HuH-7.5 (cell line): ENCODE data around the gene LENG1.

ENCODE experiments used
- DNase-seq: peaks from one replicate; pipeline ENCODE4 v3.0.0; 2011; ENCODE audit warnings: low spot score

Gene LENG1

DNA sequence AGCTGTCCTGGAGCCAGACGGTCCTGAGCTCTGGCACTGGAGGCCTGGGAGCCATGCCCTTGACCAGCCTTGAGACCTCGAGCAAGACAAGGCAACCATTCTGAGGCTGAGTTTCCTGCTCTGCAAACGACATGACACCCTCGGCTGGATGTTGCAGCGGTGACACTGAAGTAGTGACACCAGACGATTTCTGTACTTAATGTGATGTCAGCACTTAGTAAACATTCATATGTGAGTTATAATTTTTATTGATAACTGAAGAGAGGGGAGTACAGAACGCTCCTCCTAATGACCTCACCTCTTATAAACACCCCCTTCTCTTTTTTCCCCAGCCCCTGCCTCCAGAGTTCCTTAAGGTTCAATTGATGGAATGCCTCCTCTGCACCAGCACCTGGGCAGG lies 51.0 kb downstream of the LENG1 start:
- no peak for DNase-seq

DNA sequence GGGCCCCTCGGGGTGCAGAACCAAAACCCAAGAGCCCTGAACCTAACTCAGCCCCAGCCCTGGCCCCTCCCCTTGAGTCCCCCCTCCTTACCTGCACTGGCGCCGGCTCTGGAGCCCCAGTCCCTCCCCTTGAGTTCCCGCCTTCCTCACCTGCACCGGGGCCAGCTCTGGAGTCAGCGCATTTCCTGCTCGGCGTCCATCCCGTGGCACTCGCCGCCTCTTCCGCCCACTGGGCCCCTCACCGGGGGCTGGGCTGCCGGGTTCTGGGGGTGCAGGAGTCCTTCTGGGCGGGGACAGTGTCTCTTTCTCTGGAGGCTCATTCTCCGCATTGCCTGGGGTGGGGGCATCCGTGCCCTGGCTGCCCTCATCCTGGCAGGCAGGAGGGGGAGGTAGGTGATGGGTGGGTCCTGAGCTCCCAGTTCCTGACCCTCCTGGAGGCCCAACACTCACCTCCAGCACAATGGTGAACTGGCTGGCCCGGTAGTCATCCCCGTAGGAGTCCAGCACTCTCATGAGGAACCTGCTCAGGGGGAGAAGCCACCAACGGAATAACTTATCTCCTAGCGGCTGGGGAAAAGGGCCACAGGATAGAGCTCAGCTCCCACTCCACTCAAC lies 51.5 kb downstream of the LENG1 start:
- no peak for DNase-seq

DNA sequence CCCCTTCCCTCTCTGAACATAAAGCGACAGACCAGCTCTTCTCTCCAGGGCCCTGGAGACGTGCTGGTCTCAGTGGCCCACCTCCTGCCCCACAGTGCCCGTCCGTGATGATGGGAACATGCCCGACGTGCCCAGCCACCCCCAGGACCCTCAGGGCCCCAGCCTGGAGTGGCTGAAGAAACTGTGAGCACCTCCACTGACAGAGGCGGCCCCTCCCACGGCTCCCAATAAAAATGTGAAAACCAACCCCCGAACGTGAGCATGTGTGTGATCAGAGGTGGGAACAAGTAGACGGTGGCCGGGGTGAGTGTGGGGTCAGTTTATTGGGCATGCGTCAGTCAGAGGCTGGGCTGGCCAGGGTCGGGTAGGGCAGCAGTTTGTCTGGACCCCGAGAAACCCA lies 52.8 kb downstream of the LENG1 start:
- no peak for DNase-seq

DNA sequence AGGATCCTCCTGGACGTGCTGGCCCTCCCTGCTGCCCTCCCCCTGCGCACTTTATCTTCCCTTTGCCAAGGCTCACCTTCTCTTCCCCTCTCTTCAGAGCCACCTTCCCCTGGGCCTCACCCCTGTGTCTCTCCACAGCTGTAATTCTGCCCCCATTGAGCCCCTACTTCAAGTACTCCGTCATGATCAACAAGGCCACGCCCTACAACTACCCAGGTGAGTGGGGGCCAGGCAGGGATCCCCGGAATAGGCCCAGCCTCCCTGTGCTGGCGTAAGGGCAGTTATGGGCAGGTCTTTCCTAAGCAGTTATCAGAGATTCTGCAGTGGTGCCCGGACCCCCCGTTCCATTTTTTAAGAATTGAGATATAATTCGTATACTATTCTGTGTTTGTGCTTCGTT lies 53.7 kb downstream of the LENG1 start:
- no peak for DNase-seq
